ENCODE results near the gene MAST3. TPM values are rescaled to one million over a fixed set of nuclear protein-coding genes. Genes with fewer than 3 reads are reported as not detected.

The MAST3 gene
- total RNA-seq, 1 donor from 2014 or later: 48.6 TPM

DNA sequence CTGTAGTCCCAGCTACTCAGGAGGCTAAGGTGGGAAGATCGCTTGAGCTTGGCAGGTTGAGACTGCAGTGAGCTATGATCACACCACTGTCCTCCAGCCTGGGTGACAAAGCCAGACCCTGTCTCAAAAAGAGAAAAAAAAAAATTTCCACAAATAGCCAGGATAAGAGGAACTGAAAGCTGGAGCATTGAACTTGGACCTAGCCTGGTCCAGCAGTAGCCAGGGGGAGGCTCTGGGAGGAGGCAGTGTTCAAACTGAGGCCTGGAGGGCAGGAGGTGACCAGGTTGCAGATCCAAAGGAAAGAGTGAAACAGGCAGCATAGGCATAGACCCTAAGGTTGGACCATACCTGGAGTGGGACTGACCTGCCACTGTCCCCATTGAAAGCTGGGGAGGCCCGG is 28.5 kb downstream of the MAST3 start:
- DNase-seq (no peak), ATAC-seq (ENCODE audit: low read depth) (no peak)
- H3K36me3 Mint-ChIP-seq (ENCODE audit: low read depth): peaks cover 78% of the 10 kb centered on the region
- H3K4me3 Mint-ChIP-seq: no peak overlapping the region
- H3K27me3 Mint-ChIP-seq: no peaks in the 10 kb centered on the region
- H3K27ac Mint-ChIP-seq: no peak overlapping the region
- peaks cover 2% of the 10 kb centered on the region for H3K4me1 Mint-ChIP-seq
- intact Hi-C loops (cut with micrococcal nuclease): no loop called here
- CTCF ChIA-PET: no interaction called here
- POLR2A ChIA-PET: interaction anchor here (1.0 to 1.4 kb wide), 2 partner anchors 9 to 33 kb away, joined by 4 read pairs; no protein-coding TSS in a partner anchor
- H3K9me3 Mint-ChIP-seq: no peaks in the 10 kb centered on the region
- TF ChIP-seq, protein P1, sequence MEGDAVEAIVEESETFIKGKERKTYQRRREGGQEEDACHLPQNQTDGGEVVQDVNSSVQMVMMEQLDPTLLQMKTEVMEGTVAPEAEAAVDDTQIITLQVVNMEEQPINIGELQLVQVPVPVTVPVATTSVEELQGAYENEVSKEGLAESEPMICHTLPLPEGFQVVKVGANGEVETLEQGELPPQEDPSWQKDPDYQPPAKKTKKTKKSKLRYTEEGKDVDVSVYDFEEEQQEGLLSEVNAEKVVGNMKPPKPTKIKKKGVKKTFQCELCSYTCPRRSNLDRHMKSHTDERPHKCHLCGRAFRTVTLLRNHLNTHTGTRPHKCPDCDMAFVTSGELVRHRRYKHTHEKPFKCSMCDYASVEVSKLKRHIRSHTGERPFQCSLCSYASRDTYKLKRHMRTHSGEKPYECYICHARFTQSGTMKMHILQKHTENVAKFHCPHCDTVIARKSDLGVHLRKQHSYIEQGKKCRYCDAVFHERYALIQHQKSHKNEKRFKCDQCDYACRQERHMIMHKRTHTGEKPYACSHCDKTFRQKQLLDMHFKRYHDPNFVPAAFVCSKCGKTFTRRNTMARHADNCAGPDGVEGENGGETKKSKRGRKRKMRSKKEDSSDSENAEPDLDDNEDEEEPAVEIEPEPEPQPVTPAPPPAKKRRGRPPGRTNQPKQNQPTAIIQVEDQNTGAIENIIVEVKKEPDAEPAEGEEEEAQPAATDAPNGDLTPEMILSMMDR (IDR thresholded peaks at IDR 0.05): no peak

DNA sequence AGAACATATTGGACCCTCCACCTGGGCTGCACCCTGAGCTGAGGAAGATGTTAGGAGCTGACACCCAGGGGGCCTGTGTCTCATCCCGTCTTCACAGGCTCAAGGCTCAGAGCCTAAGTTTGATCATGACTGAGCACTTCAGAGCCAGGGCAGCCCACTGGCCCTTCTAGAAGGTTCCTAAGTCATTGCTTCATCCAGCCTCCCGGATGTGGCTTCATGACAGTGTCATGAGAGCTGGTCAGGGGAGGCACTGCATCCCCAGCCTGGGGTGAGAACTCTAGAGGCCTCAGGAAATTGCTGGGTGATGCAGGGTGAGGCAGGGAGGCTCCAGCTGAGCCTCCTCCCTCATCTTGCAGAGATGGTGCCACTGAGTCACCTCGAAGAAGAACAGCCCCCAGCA is 30.5 kb downstream of the MAST3 start:
- DNase-seq: no peak
- ChIA-PET CTCF (no interaction called here), POLR2A (no interaction called here)
- no peak for ATAC-seq (ENCODE audit: low read depth)
- H3K27me3 Mint-ChIP-seq: no peaks in the 10 kb centered on the region
- H3K9me3 Mint-ChIP-seq: no peaks in the 10 kb centered on the region
- TF ChIP-seq, protein P1 (IDR thresholded peaks at IDR 0.05): no peak
- H3K36me3 Mint-ChIP-seq (ENCODE audit: low read depth): peaks cover 78% of the 10 kb centered on the region
- no peak overlapping the region for H3K4me3 Mint-ChIP-seq
- H3K27ac Mint-ChIP-seq: no peak overlapping the region
- intact Hi-C loops (cut with micrococcal nuclease): no loop called here
- H3K4me1 Mint-ChIP-seq: peaks cover 2% of the 10 kb centered on the region

DNA sequence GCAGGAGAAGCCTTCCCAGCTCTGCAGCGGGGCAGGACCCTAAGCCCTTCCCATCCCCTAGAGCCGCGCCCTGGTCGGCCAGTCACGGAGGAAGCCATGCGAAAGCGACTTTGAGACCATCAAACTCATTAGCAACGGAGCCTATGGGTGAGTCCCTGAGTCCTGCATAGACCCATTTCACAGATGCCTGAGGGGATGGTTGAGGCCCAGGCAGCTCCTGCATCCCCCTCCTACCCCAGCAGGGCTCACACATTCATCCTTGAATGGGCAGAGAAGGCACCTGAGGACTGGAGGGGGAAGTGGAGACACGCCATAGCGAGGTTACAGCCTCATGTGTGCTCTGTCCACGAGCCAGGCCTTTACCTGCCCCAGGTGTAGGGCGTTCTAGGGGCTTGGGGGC is 31.2 kb downstream of the MAST3 start:
- Mint-ChIP-seq H3K4me1 (peaks cover 2% of the 10 kb centered on the region), H3K27me3 (no peaks in the 10 kb centered on the region), H3K4me3 (no peak overlapping the region), H3K36me3 (ENCODE audit: low read depth) (peaks cover 74% of the 10 kb centered on the region), H3K27ac (no peak overlapping the region), H3K9me3 (no peaks in the 10 kb centered on the region)
- intact Hi-C loops (cut with micrococcal nuclease): no loop called here
- ATAC-seq (ENCODE audit: low read depth) (no peak), DNase-seq (no peak)
- ChIA-PET POLR2A (no interaction called here), CTCF (no interaction called here)
- TF ChIP-seq, protein P1 (IDR thresholded peaks at IDR 0.05): no peak

DNA sequence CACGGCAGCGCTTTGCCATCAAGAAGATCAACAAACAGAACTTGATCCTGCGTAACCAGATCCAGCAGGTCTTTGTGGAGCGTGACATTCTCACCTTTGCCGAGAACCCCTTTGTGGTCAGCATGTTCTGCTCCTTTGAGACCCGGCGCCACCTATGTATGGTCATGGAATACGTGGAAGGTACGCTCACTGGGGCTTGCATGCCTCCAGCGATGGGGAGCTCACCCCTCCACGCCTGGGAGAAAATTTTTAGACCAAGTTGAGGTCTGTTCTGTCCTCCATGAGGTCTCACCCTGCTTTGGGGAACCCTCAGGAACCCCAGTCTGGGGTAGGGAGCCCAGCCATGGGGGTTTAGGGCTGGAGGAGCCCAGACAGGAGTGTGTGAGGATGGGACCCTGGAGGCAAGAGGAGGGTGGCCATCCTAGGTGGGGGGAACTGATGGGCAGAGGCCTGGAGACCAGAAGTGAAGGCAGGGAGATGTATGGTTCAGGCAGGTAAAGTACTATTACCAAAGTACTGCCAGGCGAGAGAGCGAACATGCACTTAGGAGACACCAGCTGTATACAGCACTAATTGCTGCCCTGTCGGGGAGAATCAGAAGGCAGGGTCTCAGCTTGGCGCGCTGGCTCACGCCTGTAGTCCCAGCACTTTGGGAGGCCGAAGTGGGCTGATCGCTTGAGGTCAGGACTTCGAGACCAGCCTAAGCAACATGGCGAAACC is 33.1 kb downstream of the MAST3 start:
- Mint-ChIP-seq H3K36me3 (ENCODE audit: low read depth) (peaks cover 73% of the 10 kb centered on the region), H3K4me1 (peaks cover 2% of the 10 kb centered on the region), H3K27ac (no peak overlapping the region), H3K4me3 (no peak overlapping the region), H3K27me3 (no peaks in the 10 kb centered on the region), H3K9me3 (no peaks in the 10 kb centered on the region)
- CTCF ChIA-PET: no interaction called here
- POLR2A ChIA-PET: interaction anchor here (0.6 to 1.3 kb wide), 4 partner anchors 11 to 101 kb away, joined by 3 to 4 read pairs (median 3); no protein-coding TSS in a partner anchor
- intact Hi-C loops (cut with micrococcal nuclease): no loop called here
- TF ChIP-seq, protein P1 (IDR thresholded peaks at IDR 0.05): no peak
- ATAC-seq (ENCODE audit: low read depth) (no peak), DNase-seq (no peak)

DNA sequence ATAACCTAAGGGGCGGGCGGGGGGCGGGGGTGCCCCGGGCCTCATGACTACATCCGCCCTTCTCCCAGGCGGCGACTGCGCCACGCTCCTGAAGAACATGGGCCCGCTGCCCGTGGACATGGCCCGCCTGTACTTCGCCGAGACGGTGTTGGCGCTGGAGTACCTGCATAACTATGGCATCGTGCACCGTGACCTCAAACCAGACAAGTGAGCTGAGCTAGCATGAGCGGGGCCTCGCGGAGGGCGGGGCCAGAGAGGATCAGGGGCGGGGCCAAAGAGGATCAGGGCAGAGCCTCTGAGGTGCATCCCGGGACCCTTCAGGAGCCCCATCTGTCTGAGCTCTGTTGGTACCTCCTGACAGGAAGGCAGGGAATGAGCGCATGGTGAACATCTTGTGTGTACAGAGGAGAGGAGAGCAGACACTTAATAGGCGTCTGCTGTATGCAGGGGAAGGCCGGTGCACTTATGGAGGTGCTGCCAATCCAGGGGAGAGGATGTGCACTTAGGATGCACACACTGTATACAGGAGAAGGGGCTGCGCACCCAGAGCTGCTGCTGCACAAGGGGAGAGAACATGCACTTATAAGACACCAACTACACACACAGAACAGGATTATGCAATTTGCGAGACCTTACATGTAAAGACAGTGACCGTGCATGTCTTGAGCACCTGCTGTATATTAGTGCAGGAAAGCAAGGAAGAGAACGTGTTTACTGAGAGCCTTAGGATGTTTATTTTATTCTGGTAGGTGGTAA is 34.4 kb downstream of the MAST3 start:
- H3K9me3 Mint-ChIP-seq: no peaks in the 10 kb centered on the region
- CTCF ChIA-PET: no interaction called here

More for the DNA sequence above, 34.4 kb downstream of the MAST3 start:
- no peak overlapping the region for H3K27ac Mint-ChIP-seq
- peaks cover 77% of the 10 kb centered on the region for H3K36me3 Mint-ChIP-seq (ENCODE audit: low read depth)
- ATAC-seq (ENCODE audit: low read depth): no peak
- no peak for DNase-seq
- intact Hi-C loops (cut with micrococcal nuclease): no loop called here
- POLR2A ChIA-PET: interaction anchor here (0.6 to 1.3 kb wide), 3 partner anchors 8 to 303 kb away, joined by 3 to 5 read pairs (median 3); no protein-coding TSS in a partner anchor
- H3K4me1 Mint-ChIP-seq: no peaks in the 10 kb centered on the region
- TF ChIP-seq, protein P1 (IDR thresholded peaks at IDR 0.05): no peak
- H3K4me3 Mint-ChIP-seq: no peak overlapping the region
- H3K27me3 Mint-ChIP-seq: no peaks in the 10 kb centered on the region

Data from activated B cell treated with CpG ODN at 0.5 μM for 24 hours (primary cell).